HepG2 (cell line): ENCODE results near the gene MFN2. TPM values are rescaled to one million over a fixed set of nuclear protein-coding genes. Genes with fewer than 3 reads are reported as not detected.
A peak's percentile ranks its signal among the peaks of the same experiment; 100 is the strongest.

ENCODE experiments used
- ARID5B ChIP-seq: IDR thresholded peaks from 2 replicates; pipeline ENCODE4 v1.4.0; 2020; ENCODE audit warnings: mild to moderate bottlenecking, missing genetic modification reagents
- IKZF1 ChIP-seq: fragments of 450-650 bp; IDR thresholded peaks from 2 replicates; pipeline ENCODE4 v1.7.1; 2016
- JDP2 ChIP-seq: sonication (generic); formaldehyde crosslinking; IDR thresholded peaks from 2 replicates; pipeline ENCODE4 v1.8.1; 2022; ENCODE audit warnings: missing genetic modification reagents, borderline replicate concordance
- KDM1A ChIP-seq: IDR thresholded peaks from 2 replicates; pipeline ENCODE4 v1.6.1; 2016; ENCODE audit warnings: missing compliant biosample characterization
- MXD3 ChIP-seq: IDR thresholded peaks from 2 replicates; pipeline ENCODE4 v1.6.1; 2016; ENCODE audit warnings: mild to moderate bottlenecking, missing biosample characterization, missing genetic modification reagents
- MYC ChIP-seq: sonication (generic); formaldehyde crosslinking; IDR thresholded peaks from 2 replicates; pipeline ENCODE4 v1.9.0; 2021; ENCODE audit warnings: missing genetic modification reagents, borderline replicate concordance
- SOX6 ChIP-seq, 2 experiments: fragments of 450-650 bp in 1 of 2; sonication (generic) in 1 of 2; formaldehyde crosslinking in 1 of 2; IDR thresholded peaks; 2 replicates each; pipeline versions ENCODE4 v1.4.0 to v1.6.1; 2017 to 2020; ENCODE audit warnings: antibody characterized with exemption in 1 of 2, mild to moderate bottlenecking in 1 of 2, missing genetic modification reagents in 1 of 2
- THAP8 ChIP-seq: sonication (generic); formaldehyde crosslinking; IDR thresholded peaks from 2 replicates; pipeline ENCODE4 v1.5.1; 2020; ENCODE audit warnings: missing genetic modification reagents, mild to moderate bottlenecking, borderline replicate concordance
- ZBTB40 ChIP-seq, 2 experiments: fragments of 450-650 bp in 1 of 2; sonication (generic) in 1 of 2; formaldehyde crosslinking in 1 of 2; IDR thresholded peaks; 2 replicates each; pipeline versions ENCODE4 v1.6.1 to v1.8.0; 2016 to 2022; ENCODE audit warnings: antibody characterized with exemption in 1 of 2, mild to moderate bottlenecking in 1 of 2, missing genetic modification reagents in 1 of 2
- ZBTB8A ChIP-seq: sonication (generic); formaldehyde crosslinking; IDR thresholded peaks from 2 replicates; pipeline ENCODE4 v1.4.0; 2020; ENCODE audit warnings: mild to moderate bottlenecking, low read depth, missing genetic modification reagents, borderline replicate concordance
- ZNF614 ChIP-seq: IDR thresholded peaks from 2 replicates; pipeline ENCODE4 v1.6.1; 2018; ENCODE audit warnings: missing biosample characterization, missing genetic modification reagents, inconsistent platforms, borderline replicate concordance
- ZNF644 ChIP-seq: IDR thresholded peaks from 2 replicates; pipeline ENCODE4 v1.6.1; 2016; ENCODE audit warnings: low read depth
- polyA plus RNA-seq, 8 experiments: library from polyadenylated mRNA; depleted of rRNA in 3 of 8; stranded (reverse) in 7 of 8; unstranded in 1 of 8; fragments of >200 nt; fragmentation: Illumina TruSeq in 4 of 8; extraction: Trizol in 4 of 8; gene quantifications; 2 replicates each; pipeline versions ENCODE4 v1.2.1 to v1.2.3, GENCODE V29; 2011 to 2016; ENCODE audit warnings: low read depth in 4 of 8, missing spikeins in 1 of 8, mixed read lengths in 1 of 8; ENCODE audit not compliant: insufficient read depth in 1 of 8
- total RNA-seq, 5 experiments: library from RNA; depleted of rRNA; stranded (reverse); fragments of >200 nt; fragmentation: Illumina TruSeq; extraction: Trizol; gene quantifications; 2 replicates each; pipeline ENCODE4 v1.2.3, GENCODE V29; 2016; ENCODE audit warnings: low read depth in 1 of 5

MFN2 gene
- total and polyA plus RNA-seq, 2 of the 13 experiments (the other 11 are each of a cell fraction or from before 2014, with no cell fraction given) = 38.7 to 60.9 TPM

GRCh38 chr1:11940260-11940921, 39.9 kb upstream of the MFN2 start (continued):
- TF ChIP-seq THAP8 (no peak), ZNF614 (CRISPR knock-in tag) (peak; percentile 61; the same call in 1 of the 2 replicates), IKZF1 (no peak), ARID5B (CRISPR knock-in tag) (peak; percentile 43), JDP2 (CRISPR knock-in tag) (no peak), ZNF644 (CRISPR knock-in tag) (no peak), MXD3 (no peak), ZBTB40 (IDR thresholded peaks at IDR 0.05) (no peak), ZBTB40 (CRISPR knock-in tag; IDR thresholded peaks at IDR 0.05) (no peak), MYC (no peak), KDM1A (CRISPR knock-in tag) (peak; percentile 98), SOX6 (IDR thresholded peaks at IDR 0.05) (no peak), SOX6 (CRISPR knock-in tag; IDR thresholded peaks at IDR 0.05) (no peak), ZBTB8A (CRISPR knock-in tag) (no peak)
